Right renal pelvis (tissue), 4 donors: Measurements from ENCODE around the gene KCNQ1. TPM values are rescaled to one million over a fixed set of nuclear protein-coding genes. Genes with fewer than 3 reads are reported as not detected.

Experiments
- DNase-seq, 4 donors: peaks; one replicate each; pipeline ENCODE4 v3.0.0-alpha.2; 2013; ENCODE audit warnings: low read depth in 4 of 4, low spot score in 3 of 4, missing footprints in 1 of 4
- polyA plus RNA-seq, 4 donors: library from polyadenylated mRNA; unstranded; fragments of 120-200 nt; gene quantifications; one replicate each; pipeline ENCODE4 v1.2.1, GENCODE V29; 2013; ENCODE audit not compliant: insufficient read length in 4 of 4

Gene KCNQ1
- polyA plus RNA-seq, 4 donors, result 9.8 to 13.2 (median 12.0) TPM

DNA sequence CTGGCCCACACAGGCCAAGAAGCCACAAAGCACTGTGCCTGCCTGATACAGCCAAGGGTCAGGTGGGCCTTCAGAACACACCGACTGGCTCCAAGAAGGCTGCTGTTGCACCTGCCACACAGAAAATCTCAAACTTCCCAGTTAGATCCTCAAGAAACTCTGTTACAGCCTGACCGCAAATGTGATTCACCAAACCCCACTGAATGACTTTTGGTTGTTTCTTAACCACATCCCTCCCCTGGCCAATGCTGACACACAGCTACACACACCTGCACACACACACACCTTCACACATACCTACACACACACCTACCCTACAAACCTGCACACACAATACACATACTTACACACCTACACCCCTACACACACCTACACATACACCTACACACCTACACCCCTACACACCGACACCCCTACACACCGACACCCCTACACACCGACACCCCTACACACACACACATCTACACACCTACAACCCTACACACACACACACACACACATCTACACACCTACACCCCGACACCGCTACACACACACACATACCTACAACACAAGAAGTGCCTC is 409.3 kb downstream of the KCNQ1 start:
- no peak for DNase-seq

DNA sequence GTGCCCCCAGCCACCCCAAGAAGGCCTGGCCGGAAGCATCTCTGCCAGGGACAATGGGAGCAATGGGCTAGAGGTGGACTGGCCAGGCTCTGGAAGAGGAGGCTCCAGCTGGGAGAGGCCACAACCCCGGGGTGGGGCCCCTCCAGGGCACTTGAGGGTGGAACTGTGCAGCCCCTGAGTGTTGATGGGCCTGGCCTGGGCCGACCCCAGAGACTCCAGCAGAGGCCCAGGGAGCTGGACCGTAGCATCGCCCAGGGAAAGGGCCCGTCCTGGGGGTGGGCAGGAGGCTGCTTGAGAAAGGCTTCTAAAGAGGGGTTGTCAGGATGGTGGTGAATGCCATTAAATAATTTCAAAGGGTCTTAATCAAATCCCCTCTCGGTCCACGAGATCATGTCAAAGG is 410.4 kb downstream of the KCNQ1 start:
- no peak for DNase-seq

DNA sequence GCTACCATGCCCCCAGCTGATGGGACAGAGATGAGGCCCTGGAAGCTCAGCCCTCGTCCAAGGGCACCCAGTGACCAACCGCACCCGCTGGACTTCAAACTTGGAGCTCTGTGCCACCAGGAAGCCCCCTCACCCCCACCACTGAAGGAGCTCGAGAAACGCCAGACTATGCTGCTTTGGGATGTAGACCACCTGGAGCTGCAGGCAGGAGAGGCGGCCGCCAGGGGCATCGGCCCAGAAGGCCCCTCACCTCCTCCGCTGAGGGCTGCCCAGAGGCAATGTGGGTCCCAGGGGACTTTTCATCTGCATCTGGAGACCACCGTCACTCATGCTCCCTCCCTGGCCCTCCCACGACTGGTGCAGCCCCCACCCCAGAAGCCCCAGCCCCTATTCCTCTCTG is 412.5 kb downstream of the KCNQ1 start:
- no peak for DNase-seq

DNA sequence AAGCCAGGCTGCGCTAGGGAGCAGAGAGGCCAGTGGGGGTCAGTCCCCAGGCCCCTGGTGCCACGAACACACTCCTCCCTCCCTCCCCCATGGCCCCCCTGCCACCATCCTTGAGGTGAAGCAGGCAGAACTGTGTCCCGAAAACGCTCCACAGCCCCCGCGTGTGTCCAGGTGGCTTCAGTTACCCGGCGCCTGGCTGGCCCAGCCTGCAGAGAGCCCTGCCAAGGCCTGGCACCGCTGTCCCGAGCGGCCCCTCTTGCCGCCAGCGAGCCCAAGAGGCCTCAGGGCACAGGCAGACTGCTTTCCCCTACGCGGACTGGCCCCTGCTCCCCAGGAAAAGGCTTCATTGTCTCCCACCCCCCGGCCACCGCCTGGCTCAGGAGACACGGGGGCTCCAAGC is 413.1 kb downstream of the KCNQ1 start:
- DNase-seq, result no peak

DNA sequence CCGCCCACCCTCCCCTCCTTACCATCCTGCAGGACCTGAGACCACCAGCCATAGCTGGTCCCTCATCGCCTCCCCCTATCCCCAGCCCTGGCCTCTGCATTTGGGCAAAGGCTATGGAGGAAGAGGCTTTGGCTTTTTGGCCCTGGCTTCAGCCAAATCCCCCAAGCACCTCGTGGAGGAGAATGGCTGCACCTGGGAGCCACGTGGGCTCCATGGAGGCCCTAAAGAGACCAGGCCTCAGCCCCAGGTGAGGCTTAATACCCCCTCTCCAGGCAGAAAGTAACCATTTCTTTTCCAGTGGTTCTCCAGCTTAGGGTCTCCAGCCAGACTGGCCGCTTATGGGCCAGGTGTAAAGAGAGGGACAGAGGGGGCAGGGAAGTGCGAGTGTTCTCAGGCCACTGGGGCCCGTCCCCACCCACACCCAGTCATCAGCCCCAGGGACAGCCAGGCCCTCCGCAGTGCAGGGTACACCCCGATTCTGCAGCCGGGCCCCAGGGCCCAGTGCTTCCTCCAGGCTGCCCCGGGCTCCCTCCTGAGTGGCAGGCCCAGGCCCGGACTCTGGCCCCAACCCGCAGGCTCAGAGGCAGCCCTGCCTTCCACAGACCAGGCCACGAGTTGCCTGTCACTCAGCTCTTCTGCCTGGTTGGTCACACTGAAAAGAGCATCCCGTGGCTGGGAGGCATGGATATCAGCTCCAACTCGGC is 414.3 kb downstream of the KCNQ1 start:
- no peak for DNase-seq

DNA sequence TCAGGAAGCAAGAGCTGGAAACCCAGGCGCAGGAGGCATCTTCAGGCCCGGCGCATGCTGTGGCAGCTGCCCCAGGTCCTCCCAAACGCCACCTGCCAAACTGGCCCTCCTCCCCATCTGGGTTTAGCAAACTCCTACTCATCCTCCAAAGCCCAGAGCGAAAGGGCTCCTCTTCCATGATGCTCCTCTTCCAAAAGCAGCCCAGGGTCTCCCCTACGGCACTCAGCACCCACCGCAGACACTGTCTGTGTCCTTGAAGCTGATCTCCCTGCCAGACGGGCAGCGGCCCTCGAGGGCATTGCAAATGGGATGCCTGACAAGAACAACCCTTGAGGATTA is 414.9 kb downstream of the KCNQ1 start:
- no peak for DNase-seq

DNA sequence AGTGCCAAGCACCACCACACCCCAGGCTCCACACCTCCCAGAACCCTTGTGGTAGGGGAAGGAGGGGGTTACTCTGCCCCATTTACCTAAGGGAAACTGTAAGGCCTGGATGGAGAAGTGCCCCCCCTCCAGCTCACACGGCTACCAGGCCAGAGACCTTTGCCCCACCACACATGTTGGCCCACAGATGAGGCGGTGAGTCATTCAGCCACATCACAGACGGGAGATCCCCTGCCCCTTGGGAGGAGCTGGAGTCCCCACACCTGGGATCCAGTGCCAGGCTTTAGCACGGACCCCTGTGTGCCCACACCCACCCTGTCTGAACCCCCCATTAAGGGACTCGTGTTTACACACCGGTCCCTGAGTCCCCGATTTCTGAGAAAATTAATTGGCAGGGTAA is 415.8 kb downstream of the KCNQ1 start:
- DNase-seq, result no peak

DNA sequence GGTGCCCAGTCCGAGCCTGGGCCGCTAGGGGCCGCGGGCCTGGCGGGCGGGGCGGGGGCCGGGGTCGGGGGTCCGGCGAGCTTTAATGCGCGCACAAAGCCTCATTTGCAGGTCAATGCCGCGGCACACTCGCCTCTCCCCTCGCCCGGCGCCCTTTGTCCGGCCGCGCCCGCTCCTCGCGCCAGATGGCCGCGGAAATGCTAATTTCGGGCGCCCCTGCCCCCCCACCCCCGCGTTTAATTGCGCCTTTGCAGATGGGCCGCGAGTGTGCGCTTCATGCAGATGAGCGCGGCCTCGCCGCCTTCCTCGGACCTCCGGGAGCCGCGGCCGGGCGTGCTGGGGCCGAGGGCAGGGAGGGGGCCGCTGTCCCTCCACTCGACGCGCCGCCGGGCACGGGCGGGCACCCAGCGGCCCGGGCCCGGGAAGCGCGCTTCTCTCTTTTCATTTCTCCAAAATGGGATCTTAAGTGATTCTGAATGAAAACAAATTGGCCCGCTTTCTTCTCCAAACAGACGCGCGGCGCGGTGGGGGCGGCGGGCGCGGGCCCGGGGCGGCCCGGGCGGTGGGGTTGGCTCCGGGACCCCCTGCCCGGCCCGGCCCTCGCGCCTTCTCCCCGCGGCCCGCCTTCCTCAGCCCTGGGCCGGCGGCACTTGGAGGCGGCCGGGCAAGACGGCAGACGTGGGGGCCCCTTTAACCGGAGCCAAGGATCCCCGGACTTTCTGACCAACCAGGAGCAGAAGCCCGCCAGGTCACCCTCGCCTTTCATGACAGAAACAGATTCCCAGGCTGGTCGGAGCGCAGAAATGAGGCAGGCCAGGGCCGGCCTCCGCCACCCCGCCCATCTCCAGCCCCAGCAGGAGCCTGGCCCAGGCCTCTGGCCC is 417.8 kb downstream of the KCNQ1 start:
- DNase-seq, result no peak

DNA sequence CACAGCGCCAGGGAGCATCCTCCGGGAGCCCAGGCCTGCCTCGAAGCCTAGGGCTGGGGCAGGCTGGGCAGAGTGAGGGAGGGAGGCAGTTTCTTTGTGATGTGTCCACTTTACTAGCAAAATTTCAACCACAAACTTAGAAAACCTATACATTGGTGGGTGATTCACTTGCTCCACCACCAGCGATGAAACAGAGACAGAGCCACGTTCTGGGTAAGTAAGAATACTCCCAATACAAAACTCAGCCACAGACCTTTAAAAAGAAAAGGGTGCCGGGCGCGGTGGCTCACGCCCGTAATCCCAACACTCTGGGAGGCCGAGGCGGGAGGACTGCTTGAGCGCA is 418.4 kb downstream of the KCNQ1 start:
- DNase-seq, result no peak

DNA sequence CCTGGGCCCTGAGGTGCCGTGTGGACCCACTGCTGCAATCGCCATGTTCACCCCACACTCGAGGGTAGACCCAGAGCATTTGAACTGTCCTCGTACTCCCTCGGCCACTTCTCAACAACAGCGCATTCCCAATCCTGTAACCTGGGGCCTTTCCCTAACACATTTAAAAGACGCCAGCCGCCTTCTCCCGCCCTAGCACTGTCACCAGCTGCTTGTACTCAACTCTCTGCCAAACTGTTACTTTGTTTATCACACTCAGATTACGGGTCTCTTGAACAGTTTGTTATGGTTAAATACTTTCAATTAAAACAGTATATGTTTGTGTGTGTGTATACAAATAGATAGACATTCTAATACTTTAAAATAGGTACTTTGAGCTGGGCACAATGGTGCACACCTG is 420.1 kb downstream of the KCNQ1 start:
- DNase-seq, result no peak

DNA sequence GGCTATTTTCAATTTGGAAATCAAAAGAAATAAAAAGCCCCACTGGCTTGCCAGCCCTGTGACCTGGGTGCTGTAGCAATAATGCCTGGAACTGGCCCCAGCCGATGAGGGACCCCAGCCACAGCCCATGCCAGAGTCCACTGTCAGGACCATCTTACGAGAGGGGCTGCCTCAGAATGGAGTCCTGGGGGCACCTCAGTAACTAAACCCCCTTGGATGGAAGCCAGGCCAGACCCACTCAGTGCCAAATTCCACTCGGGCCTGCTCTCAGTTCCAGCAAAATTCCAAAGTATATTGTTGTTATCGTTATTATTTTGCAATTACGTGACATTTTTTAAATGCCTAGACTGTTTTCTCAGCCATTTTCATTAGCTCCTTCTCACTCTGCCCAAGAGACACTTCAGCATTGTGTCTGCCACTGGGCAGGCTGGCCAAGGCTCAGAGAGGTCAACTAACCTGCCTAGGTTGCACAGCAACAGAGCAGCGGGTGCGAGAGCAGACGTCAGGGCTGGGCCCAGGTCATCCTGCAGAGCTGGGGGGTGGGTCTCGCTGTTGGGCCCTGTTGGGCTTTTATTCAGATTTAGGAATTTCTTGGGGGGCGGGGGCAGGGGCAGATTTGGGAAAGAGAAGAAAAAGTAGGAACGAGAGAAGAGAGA is 421.2 kb downstream of the KCNQ1 start:
- DNase-seq, result no peak

DNA sequence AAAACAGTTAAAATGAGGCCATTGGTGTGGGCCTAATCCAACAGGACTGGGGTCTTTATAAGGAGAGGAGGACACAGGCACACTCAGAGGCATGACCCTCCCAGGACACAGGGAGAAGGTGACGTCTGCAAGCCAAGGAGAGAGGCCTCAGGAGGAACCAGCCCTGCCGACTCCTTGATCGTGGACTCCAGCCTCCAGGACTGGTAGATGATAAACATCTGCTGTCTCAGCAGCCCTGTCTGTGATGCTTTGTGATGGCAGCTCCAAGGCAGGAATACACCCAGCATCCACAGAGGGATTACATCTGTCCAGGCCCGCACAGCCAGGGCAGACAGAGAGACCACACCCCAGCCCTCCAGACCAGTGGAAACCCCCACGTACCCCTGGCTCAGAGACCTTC is 422.3 kb downstream of the KCNQ1 start:
- DNase-seq, result no peak

DNA sequence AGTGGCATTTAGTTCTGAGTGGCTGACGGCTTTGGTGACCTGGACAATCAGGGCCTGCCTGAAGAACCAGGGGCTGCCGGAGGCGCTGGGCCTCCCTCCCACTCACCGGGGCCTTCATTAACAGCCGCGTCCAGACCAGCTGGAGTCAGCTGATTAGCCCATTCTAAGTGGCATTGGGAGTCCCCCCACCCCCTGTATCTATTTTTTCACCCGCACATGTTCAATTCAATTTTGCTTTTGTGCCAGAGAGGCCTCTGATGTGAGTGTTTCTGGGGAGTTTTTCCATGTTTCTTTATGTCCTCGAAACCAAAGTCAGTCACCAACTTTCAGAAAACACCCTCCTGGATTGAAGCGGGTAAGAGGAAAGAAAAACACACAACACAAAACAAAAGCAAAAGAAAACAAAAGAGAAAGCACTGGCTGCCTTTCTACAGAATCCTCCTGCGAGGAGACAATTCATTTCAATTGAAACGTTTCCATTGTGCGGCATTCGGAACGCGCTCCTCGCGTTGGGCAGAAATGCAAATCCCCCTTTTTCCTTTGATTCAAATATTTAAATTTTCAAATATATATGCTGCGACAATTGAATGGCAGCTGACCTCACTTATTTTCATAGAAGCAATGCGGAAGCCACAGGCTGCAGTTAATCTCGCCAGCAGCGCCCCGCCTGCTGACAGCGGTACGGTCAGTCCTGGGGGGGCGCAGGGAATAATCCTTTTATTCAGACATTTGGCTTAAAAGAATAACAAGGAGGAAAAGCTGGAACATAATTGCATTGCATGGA is 423.1 kb downstream of the KCNQ1 start:
- DNase-seq, result no peak

DNA sequence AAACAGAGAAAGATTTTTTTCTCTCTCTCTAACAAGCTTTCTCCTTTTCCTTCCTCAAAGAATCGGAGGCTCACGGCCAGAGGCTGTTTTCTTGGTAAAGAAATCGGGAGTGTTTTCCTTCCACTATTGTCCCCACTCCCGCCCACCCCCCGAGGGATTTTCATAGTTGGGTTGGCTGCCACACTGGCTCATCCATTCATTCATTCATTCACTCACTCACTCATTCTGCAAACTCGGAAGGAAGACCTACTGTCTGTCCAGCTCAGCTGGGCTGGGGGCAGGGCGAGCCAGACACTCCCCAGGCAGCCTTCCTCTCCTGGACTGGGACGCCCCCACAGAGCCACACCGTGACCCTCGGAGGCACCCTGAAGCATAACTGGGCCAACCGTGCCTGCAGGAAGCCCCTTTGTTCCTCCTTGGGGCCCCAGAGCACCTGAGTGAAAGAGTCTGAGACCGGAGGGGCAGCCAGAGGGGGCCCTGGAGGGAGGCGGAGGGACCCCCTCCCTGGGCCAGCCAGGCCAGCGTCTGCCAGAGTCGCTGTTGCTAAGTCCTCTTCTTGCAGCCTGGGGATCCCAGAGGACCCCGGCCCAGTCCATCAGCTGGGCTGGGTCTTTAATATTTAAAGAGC is 423.8 kb downstream of the KCNQ1 start:
- DNase-seq, result no peak

DNA sequence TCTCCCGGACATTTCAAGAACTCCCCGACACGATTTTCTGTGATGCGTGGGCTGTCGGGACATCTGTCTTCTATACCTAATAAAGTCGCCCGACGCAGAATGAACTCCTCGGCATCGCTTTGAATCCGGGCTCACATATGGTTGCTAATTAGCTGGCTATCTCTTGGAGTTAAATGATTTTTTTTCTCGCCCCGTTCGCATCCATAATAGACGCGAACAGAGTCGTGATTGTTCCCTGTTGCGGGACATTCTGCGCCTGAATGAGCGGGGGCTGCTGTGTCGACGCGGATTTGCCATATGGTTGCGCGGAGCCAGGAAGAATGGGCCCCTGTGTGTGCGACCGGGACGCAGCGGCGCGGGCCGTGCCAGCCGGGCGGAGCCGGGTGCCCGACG is 424.3 kb downstream of the KCNQ1 start:
- no peak for DNase-seq

DNA sequence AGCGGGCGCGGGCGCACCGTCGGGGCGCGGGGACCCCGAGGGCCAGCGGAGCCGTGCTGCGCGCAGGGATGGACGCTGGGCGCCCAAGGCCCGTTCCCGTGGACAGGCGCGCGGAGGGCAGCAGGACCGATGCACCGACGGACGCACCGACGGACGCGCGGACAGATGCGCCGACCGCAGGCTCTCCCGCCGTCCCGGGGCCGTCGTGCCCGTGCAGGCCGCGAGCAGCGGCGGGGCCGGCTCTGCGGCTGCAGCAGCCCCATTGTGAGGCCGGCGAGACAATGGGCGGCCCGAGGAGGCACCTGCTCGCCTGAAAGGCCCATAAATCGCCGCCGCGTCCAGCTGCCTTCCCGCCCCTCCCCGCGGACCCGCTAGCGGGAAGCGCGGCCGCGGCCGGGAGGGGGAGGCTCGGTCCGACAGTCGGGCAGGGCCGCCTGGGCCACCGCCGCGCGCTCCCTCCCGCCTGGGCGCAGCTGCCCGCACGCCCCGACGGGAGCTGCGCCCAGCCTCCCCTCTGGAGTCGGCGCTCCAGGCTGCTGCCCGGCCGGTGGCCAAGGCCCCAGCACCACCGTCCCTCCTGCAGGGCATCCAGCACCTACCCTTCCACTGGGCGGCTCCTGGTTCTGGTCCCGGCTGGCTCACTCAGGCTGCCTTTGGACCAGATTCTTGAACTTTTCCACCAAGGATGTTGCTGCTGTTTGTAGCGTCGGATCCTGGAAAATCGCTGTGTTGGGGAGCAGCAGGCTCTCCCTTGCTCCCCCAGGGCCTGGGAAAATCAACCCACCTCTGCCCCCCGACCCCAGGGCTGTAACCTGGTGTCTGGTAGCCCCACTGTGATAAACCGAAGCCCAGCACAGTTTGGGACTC is 425.0 kb downstream of the KCNQ1 start:
- no peak for DNase-seq

DNA sequence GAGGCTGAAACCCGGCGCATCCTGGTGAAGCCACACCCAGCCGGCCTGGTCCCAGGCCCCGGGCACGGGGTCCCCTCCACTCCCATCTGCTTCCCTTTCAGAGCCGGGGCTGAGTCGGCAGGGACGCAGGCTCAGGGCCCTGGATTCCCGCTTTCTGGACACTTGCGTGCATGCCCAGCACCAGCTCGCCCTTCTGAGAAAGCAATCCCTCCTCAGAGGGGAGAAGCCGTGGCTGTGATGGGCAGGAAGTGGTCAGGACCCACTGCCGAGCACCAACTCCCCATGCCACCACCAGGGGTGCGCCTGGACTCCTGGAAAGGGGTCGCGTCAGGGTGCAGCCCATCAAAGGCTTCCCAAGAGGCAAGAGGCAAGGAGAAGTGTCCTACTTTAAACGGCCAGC is 425.7 kb downstream of the KCNQ1 start:
- DNase-seq, result no peak

DNA sequence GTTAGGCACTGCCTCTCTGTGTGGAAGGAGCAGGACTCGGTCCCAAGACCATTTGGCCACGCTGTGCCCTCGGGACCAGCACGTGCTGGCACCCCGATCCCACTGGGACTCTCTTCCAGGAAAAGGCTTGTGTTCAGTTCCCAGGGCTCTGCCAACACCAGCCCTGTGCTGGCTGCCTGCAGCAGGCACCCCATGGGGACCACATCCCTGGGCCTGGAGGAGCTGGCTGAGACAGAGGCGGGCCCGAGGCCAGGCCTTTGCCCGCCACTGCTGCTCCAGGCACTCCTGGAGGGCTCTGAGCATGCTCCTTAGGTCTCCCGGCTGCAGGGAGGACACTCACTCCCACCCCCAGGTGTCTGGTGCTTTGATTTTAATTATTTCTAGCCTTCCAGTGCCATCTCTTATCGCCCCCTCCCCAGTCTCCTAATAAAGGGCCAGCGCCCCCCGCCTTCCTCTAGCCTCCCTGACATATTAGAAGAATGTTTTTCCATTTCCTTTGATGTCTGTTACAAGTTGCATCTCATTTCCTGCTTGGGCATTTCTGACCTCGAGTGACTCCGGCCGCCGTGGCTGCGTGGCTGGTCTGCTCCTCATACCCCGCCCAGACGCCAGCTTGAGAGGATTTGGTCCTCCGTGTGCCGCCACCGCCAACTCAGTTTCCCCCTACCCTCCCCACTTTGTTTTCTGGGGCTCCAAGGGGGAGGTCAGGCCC is 426.3 kb downstream of the KCNQ1 start:
- DNase-seq, result no peak

DNA sequence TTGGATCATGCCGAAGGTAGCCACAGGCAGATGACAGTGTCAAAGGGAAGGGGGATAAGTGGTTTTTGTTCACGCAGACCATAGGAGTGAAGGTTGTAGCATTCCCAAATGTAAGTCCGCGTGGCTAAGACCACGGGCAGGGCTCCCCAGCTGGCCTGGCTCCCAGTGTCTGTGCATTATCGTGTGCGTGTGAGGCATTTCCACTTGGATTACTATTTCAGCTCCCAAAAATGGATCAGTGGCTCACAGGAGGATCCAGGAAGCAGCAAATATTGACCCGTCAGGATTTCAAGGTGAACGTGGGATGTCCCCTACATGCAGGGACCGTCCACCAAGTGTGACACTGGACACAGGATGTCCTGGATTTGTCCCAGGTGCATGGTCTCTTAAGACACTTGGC is 430.2 kb downstream of the KCNQ1 start:
- no peak for DNase-seq
